GM12864 (cell line): ENCODE measurements around the gene NAA40.
"Not testable (repeated sequence)": the region's sequence is repeated elsewhere in the genome, so short reads cannot be mapped to it uniquely, and the experiment has no call there.

ENCODE experiments used
- DNase-seq: peaks from one replicate; pipeline ENCODE4 v3.0.0-alpha.2; 2011; ENCODE audit warnings: low read depth
- H3K4me3 ChIP-seq: 2 replicates; pipeline ENCODE4 v1.5.1; 2011; ENCODE audit warnings: mild to moderate bottlenecking, low read depth, low read length, control low read depth
- CTCF ChIP-seq: IDR thresholded peaks from 2 replicates; pipeline ENCODE4 v1.5.1; 2011; ENCODE audit warnings: low read depth, mild to moderate bottlenecking, moderate library complexity, low read length, control low read depth, inconsistent platforms; ENCODE audit errors: missing control alignments

NAA40 gene

DNA sequence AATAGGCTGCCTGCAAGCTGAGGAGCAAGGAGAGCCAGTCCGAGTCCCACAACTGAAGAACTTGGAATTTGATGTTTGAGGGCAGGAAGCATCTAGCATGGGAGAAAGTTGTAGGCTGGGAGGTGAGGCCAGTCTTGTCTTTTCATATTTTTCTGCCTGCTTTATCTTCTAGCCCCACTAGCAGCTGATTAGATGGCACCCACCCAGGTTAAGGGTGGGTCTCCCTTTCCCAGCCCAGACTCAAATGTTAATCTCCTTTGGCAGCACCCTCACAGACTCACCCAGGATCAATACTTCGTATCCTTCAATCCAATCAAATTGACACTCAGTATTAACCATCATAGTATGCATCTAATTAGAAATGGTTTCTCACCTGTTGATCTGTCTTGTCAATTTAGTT, 30.7 kb downstream of the NAA40 start:
- TF ChIP-seq CTCF = no peak
- H3K4me3 ChIP-seq = no peak overlapping the region
- DNase-seq = no peak

DNA sequence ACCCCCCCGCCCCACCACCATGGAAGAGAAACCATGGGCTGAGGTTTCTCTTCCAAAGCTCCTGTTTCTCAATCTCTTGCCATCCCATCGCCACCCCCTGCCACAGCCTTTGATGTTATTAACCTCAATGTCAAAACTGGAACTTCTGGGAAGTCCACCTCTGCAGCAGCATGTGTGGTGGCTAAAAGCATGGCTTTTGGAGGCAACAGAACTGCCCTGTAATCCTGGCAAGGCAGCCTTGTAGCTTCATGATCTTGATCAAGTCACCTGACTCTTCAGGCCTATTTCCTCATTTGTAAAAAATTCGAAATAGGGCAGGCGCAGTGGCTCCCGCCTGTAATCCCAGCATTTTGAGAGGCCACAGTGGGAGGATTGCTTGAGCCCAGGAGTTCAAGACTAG, 32.1 kb downstream of the NAA40 start:
- no peak overlapping the region for H3K4me3 ChIP-seq
- DNase-seq = no peak
- no peak for TF ChIP-seq CTCF

DNA sequence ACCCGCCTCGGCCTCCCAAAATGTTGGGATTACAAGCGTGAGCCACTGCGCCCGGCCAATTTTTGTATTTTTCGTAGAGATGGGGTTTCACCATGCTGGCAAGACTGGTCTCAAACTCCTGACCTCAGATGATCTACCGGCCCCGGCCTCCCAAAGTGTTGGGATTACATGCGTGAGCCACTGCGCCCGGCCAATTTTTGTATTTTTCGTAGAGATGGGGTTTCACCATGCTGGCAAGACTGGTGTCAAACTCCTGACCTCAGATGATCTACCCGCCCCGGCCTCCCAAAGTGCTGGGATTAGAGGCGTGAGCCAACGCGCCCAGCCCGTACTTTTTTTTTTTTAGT, 35.1 kb downstream of the NAA40 start:
- H3K4me3 ChIP-seq = peak overlapping the region; percentile 97; the same call in 1 of the 2 replicates

GRCh38 chr11:63974259-63975143, 35.7 kb downstream of the NAA40 start, which contains the start of gene COX8A:
Gene COX8A, plus strand, starts transcription at chr11:63974620. Its CDS starts 61 bp downstream, at chr11:63974681.
- H3K4me3 ChIP-seq = peak within 1 kb of the TSS; percentile 97
- TF ChIP-seq CTCF = no peak
- peak; percentile 100 for DNase-seq

More for the DNA sequence above, 35.1 kb downstream of the NAA40 start:
- not testable (repeated sequence) for DNase-seq

DNA sequence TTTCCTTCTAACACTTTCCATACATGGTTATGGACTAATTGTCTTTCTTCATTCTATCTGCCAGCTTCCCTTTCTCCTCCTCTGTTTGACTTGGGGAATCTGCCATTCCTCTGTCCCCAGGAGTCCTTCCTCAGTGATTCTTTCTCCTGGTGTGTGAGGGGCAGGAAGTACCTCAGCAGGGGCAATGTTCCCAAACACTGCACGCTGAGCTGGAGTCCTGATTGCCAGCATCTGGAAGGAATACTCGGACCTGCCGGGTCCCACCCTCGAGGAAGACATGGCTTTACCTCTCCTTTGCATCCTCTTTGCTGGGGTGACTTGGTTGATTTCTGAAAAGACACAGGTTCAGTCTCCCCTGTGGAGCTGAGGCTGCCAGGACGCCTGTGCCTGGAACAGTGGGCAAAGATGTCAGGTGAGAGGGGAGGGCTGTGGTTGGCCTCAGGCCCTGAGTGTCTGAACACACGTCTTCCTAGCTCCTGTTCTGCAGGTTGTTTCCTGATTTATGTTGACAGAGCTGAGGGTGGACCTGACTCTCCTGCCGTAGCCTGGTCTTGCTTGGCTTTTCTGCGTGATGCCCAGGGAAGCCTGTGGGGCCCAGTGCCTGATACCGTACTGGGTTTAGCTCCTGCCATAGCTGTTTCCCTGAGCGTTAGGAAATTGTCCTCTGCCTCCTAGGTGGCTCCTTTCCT, 39.9 kb downstream of the NAA40 start:
- H3K4me3 ChIP-seq = no peak overlapping the region
- TF ChIP-seq CTCF = no peak
- DNase-seq = no peak

- H3K4me3 ChIP-seq = no peak overlapping the region
- no peak for TF ChIP-seq CTCF
- no peak for DNase-seq
Measured at GRCh38 chr11:63979426-63979825, 40.6 kb downstream of the NAA40 start.

DNA sequence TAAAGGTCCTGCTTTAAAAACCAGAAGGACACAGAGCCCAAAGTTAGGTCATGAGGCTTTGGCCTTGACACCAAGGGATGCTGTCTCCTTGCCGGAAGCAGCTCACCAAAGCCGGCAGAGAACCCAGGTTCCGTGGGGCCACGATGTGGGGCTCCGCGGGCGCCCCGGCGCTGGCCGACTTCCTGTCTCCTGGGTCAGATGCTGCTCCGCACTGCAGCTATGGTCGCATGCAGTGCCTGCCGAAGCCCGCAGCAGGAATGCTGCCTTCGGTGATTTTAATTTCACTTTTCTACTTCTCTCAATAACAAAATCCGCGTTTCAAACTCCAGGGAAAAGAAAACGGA, 47.0 kb downstream of the NAA40 start:
- peak overlapping the region; percentile 91 for H3K4me3 ChIP-seq
- DNase-seq = no peak
- TF ChIP-seq CTCF = no peak
